HEK293T (cell line): ENCODE results near the gene TNIP2.
"Not testable (repeated sequence)": the region's sequence is repeated elsewhere in the genome, so short reads cannot be mapped to it uniquely, and the experiment has no call there.

Experiments
- CTCF ChIA-PET: fragments of 350-600 bp; formaldehyde crosslinking; extraction: SDS; loops from one replicate; lab custom pipeline; 2021; ENCODE audit warnings: antibody characterized with exemption, inconsistent platforms; lab: Yijun Ruan, JAX
- POLR2A ChIA-PET: fragments of 350-600 bp; formaldehyde crosslinking; extraction: SDS; loops from one replicate; lab custom pipeline; 2020; ENCODE audit warnings: antibody characterized with exemption, inconsistent platforms; lab: Yijun Ruan, JAX
- DNase-seq: peaks from one replicate; pipeline ENCODE4 v3.0.0; 2012; ENCODE audit warnings: mixed read lengths; ENCODE audit errors: extremely low spot score
- ARNT ChIP-seq: fragments of 450-650 bp; IDR thresholded peaks from 2 replicates; pipeline ENCODE4 v1.6.1; 2017; ENCODE audit warnings: mild to moderate bottlenecking
- BHLHE40 ChIP-seq: fragments of 450-650 bp; IDR thresholded peaks from 2 replicates; pipeline ENCODE4 v1.6.1; 2016; ENCODE audit warnings: mild to moderate bottlenecking, moderate library complexity, borderline replicate concordance
- CTBP1 ChIP-seq: fragments of 450-650 bp; IDR thresholded peaks from 2 replicates; pipeline ENCODE4 v1.6.1; 2016; ENCODE audit warnings: borderline replicate concordance
- ELF4 ChIP-seq: fragments of 450-650 bp; IDR thresholded peaks from 2 replicates; pipeline ENCODE4 v1.6.1; 2017; ENCODE audit warnings: antibody characterized with exemption
- FOXA1 ChIP-seq: fragments of 450-650 bp; IDR thresholded peaks from 2 replicates; pipeline ENCODE4 v1.6.1; 2016; ENCODE audit warnings: mild to moderate bottlenecking
- FOXK2 ChIP-seq: fragments of 450-650 bp; IDR thresholded peaks from 2 replicates; pipeline ENCODE4 v1.6.1; 2016; ENCODE audit warnings: mild to moderate bottlenecking
- FOXM1 ChIP-seq: fragments of 450-650 bp; IDR thresholded peaks from 2 replicates; pipeline ENCODE4 v1.6.1; 2017; ENCODE audit warnings: mild to moderate bottlenecking, borderline replicate concordance
- HDGF ChIP-seq: fragments of 450-650 bp; IDR thresholded peaks from 2 replicates; pipeline ENCODE4 v1.6.1; 2017; ENCODE audit warnings: antibody characterized with exemption, borderline replicate concordance
- L3MBTL2 ChIP-seq: fragments of 450-650 bp; conservative IDR thresholded peaks from 2 replicates; pipeline ENCODE4 v1.6.1; 2016; ENCODE audit warnings: mild to moderate bottlenecking
- LEF1 ChIP-seq: fragments of 450-650 bp; IDR thresholded peaks from 2 replicates; pipeline ENCODE4 v1.6.1; 2017; ENCODE audit warnings: mild to moderate bottlenecking, borderline replicate concordance
- NFRKB ChIP-seq: fragments of 450-650 bp; IDR thresholded peaks from 2 replicates; pipeline ENCODE4 v1.6.1; 2016; ENCODE audit warnings: mild to moderate bottlenecking, moderate library complexity
- SP1 ChIP-seq: fragments of 450-650 bp; IDR thresholded peaks from 2 replicates; pipeline ENCODE4 v1.6.1; 2017
- SUZ12 ChIP-seq: fragments of 450-650 bp; IDR thresholded peaks from 2 replicates; pipeline ENCODE4 v1.6.1; 2016; ENCODE audit warnings: mild to moderate bottlenecking
- TARDBP ChIP-seq: fragments of 450-650 bp; IDR thresholded peaks from 2 replicates; pipeline ENCODE4 v1.6.1; 2016
- ZNF384 ChIP-seq: fragments of 450-650 bp; IDR thresholded peaks from 2 replicates; pipeline ENCODE4 v1.6.1; 2016
- TF ChIP-seq, protein P1 (sequence below): fragments of 450-650 bp; IDR thresholded peaks from 2 replicates; pipeline ENCODE4 v1.6.1; 2016

Gene TNIP2

DNA sequence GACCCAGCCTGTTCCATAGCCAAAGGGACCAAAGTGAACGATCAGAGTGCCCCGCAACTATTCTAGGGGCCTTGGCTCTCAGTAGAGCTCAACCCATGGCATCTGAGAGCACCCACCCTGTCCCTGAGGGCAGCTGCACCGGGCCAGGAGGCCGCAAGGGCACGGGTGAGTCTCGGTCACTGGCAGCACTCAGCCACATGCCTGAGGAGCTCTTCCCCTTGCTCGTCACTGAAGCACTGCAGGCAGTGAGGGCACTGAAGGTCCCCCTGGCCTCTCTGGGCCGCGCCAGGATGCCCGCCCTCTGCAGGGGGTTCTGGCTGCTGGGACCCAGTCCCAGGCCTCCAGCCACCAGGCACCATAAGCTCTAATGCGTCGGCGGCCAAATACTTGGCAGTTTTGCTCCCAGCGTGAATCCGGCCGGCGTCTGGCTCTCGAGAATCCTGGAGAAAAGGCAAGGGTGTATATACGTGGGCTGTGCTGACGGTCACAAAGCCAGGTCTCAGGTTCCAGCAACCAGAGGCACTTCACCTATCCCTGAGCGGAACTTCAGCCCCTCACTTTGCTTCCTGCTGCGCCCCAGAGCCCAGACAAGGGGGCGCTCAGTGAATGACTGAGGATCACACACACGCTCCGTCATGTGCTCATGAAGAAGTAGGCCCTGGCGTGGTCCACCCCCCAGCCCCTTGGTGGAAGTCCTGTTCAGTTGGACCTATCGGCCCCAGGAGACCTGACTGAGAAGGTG is 13.9 kb downstream of the TNIP2 start:
- ChIA-PET CTCF (no interaction called here), POLR2A (no interaction called here)
- DNase-seq: no peak
- TF ChIP-seq ARNT (no peak), LEF1 (no peak), TARDBP (no peak), NFRKB (no peak), FOXK2 (no peak), SUZ12 (no peak), BHLHE40 (no peak), FOXA1 (no peak), HDGF (no peak), ELF4 (no peak), CTBP1 (no peak), ZNF384 (no peak), SP1 (no peak), FOXM1 (no peak), L3MBTL2 (no peak)
- TF ChIP-seq, protein P1, sequence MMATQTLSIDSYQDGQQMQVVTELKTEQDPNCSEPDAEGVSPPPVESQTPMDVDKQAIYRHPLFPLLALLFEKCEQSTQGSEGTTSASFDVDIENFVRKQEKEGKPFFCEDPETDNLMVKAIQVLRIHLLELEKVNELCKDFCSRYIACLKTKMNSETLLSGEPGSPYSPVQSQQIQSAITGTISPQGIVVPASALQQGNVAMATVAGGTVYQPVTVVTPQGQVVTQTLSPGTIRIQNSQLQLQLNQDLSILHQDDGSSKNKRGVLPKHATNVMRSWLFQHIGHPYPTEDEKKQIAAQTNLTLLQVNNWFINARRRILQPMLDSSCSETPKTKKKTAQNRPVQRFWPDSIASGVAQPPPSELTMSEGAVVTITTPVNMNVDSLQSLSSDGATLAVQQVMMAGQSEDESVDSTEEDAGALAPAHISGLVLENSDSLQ: no peak

DNA sequence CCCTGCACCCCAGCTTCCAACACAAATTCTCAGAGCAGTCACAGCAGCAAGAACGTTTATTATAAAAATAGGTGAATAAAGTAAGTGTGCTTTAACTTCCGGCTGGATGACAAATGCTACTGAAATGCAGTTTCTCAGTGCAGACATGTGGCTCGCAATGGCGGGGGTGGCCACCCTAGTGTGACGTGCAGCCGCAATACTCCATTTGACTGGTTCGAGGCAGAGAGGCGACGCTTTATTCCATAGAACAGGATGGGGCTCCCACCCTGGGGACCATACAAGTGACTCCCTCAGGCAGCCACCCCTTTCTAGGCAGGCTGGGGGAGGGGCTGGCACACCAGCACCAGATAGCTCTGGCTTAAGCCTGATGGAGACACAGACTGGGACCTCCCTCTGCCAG is 14.5 kb downstream of the TNIP2 start:
- POLR2A ChIA-PET: no interaction called here
- DNase-seq: no peak
- CTCF ChIA-PET: no interaction called here
- TF ChIP-seq CTBP1 (no peak), SP1 (no peak), ARNT (no peak), LEF1 (no peak), FOXA1 (no peak), HDGF (no peak), FOXK2 (no peak), NFRKB (no peak), L3MBTL2 (no peak), ZNF384 (no peak), SUZ12 (no peak), ELF4 (no peak), TARDBP (no peak), FOXM1 (no peak), BHLHE40 (no peak)
- TF ChIP-seq, protein P1: no peak

DNA sequence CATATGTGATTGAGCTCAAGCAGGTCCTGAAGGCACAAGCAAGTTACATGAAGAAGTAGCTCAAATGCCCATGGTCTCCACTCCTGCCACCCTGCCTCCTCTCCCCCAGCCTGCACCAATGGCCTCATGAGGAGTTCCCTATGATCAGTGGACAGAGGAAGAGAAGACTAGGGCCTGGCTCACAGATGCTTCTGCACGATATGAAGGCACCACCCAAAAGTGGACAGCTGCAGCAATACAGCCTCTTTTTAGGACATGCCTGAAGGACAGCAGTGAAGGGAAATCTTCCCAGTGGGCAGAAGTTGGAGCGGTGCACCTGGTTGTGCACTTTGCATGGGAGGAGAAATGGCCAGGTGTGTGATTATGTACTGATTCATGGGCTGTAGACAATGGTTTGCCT is 17.8 kb downstream of the TNIP2 start:
- DNase-seq, POLR2A ChIA-PET, CTCF ChIA-PET: not testable (repeated sequence)

DNA sequence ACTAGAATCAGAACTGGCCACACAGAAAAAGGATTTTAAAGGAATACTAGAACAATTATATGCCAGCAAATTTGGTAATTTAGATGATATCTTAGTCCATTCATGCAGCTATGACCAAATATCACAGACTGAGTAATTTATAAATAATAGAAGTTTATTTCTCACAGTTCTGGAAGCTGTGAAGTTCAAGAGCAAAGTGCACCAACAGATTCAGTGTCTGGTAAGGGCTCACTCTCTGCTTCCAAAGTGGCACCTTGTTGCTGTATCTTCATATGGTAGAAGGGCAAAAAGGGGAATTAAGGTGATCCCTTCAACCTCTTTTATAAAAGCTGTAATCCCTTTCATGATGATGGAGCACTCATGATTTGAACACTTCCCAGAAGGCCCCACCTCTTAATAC is 20.3 kb downstream of the TNIP2 start:
- ChIA-PET CTCF (no interaction called here), POLR2A (no interaction called here)
- TF ChIP-seq FOXA1: no peak
- no peak for TF ChIP-seq TARDBP
- TF ChIP-seq SP1: no peak
- TF ChIP-seq FOXK2: no peak
- no peak for TF ChIP-seq ZNF384
- DNase-seq: no peak

DNA sequence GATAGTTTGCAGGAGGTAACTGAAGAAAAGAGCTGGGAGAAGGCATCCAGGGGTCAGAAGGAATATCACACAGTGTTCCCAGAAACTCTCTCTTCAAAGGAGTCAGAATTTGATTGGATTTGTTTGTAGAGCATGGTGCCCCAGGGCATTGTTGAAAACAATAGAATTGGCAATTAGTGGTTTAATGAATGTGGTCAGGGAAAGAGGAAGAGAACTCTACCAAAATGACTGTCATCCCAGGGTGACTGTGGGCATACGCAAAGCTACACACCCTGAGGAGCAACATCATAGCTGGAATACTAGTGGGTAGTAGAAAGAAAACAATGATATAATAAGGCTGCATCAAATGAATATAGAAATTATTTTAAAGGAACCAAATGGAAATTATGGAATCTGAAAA is 21.5 kb downstream of the TNIP2 start:
- ChIA-PET POLR2A (no interaction called here), CTCF (no interaction called here)
- DNase-seq: no peak
- TF ChIP-seq FOXM1 (no peak), ELF4 (no peak), ZNF384 (no peak), SP1 (no peak), FOXA1 (no peak), NFRKB (no peak)

DNA sequence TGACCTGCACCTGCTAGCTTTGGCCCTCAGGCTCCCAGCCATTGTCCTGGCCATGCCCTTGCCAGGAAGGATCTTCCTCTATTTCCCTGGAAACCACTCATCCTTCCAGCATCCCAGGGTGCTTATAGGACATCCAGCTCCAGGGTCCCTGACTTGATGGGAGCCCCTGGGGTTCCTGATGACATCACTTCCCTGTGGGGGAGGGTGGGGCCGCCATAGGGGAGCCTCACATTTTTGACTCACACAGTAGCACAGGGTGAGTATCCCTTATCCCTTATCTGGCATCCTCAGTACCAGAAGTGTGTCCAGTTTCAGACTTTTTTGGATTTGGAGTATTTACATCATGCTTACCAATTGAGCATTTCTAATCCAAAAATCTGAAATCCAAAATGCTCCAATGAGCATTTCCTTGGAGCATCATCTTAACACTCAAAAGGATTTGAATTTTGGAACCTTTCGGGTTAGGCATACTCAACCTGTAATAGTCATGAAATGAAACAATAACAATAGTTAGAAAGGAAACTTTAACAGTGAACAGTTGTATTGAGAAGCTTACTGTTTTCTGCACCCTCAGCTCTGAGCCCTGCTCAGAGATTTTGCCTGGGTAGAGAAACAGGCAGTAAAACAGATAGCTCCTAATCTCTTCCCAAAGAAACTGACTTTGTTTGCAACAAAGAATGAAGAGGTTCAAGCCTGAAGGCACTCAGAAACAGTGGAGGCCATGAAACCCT is 22.1 kb downstream of the TNIP2 start:
- TF ChIP-seq, protein P1: no peak
- TF ChIP-seq TARDBP (no peak), LEF1 (no peak)
- DNase-seq: no peak
- ChIA-PET CTCF (no interaction called here), POLR2A (no interaction called here)
